Astrocyte of the cerebellum (primary cell): ENCODE measurements around the gene PDE7B.

Experiments
- DNase-seq: peaks from one replicate; pipeline ENCODE4 v3.0.0-alpha.2; 2011; ENCODE audit warnings: low read depth
- H3K4me3 ChIP-seq: 2 replicates; pipeline ENCODE4 v1.5.1; 2011; ENCODE audit warnings: mild to moderate bottlenecking, low read depth, low read length, moderate library complexity
- in situ Hi-C: cut with HindIII; loops from 2 replicates; pipeline ENCODE4 v1.10.0; 2017; ENCODE audit warnings: low sequenced_read_pairs
- TF ChIP-seq, protein P1 (sequence below): IDR thresholded peaks from 2 replicates; pipeline ENCODE4 v1.5.1; 2012; ENCODE audit warnings: low read length, low read depth, moderate library complexity, mild to moderate bottlenecking; ENCODE audit errors: missing control alignments

Gene PDE7B

GRCh38 chr6:135867332-135867731, 15.8 kb downstream of the PDE7B start:
- DNase-seq = no peak
- TF ChIP-seq, protein P1, sequence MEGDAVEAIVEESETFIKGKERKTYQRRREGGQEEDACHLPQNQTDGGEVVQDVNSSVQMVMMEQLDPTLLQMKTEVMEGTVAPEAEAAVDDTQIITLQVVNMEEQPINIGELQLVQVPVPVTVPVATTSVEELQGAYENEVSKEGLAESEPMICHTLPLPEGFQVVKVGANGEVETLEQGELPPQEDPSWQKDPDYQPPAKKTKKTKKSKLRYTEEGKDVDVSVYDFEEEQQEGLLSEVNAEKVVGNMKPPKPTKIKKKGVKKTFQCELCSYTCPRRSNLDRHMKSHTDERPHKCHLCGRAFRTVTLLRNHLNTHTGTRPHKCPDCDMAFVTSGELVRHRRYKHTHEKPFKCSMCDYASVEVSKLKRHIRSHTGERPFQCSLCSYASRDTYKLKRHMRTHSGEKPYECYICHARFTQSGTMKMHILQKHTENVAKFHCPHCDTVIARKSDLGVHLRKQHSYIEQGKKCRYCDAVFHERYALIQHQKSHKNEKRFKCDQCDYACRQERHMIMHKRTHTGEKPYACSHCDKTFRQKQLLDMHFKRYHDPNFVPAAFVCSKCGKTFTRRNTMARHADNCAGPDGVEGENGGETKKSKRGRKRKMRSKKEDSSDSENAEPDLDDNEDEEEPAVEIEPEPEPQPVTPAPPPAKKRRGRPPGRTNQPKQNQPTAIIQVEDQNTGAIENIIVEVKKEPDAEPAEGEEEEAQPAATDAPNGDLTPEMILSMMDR = no peak
- in situ Hi-C loops = no loop called here
- no peak overlapping the region for H3K4me3 ChIP-seq

- no peak overlapping the region for H3K4me3 ChIP-seq
- no peak for DNase-seq
- in situ Hi-C loops = no loop called here
- TF ChIP-seq, protein P1 = no peak
Measured at GRCh38 chr6:135869857-135870256, 18.4 kb downstream of the PDE7B start.

DNA sequence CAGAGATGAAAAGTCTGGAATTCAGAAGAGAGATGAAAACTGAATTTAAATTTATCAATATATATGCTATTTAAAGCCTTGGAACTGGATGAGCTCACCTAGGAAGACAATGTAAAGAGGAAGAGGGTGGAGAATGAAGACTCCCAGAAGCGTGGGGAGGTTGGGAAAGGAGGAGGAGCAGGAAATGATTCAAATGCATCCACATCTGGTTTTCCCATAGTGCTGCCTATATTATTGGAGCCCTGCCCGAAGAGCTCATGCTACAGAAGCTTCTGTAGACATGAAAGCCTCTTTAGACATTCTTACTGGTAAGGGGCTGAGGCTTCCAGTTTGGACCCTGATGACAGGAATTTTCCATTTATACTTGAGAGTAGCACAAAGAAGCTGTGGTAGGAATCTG, 19.2 kb downstream of the PDE7B start:
- DNase-seq = no peak
- no peak overlapping the region for H3K4me3 ChIP-seq
- in situ Hi-C loops = no loop called here
- TF ChIP-seq, protein P1 = no peak

DNA sequence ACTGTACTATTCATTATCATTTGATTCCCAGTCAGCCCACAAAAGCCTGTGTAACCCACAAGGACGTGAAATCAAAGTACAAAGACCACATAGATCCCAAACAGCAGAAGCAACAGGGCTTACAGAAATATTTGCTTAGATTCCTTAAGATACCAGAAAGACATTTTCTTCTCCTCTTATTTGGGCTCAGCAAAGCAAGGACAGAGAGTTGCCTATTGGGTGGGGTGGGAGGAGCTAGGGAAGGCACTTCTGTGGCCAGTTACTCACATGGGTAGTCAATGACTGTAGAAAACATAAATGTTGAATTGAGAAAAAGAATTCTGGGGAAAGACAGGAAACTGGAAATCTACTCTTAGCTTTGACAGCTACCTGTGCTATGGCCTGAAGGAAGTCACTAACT, 19.8 kb downstream of the PDE7B start:
- no peak overlapping the region for H3K4me3 ChIP-seq
- TF ChIP-seq, protein P1 = no peak
- in situ Hi-C loops = no loop called here
- no peak for DNase-seq

GRCh38 chr6:135871878-135872277, 20.4 kb downstream of the PDE7B start:
- TF ChIP-seq, protein P1 = no peak
- H3K4me3 ChIP-seq = no peak overlapping the region
- no peak for DNase-seq
- in situ Hi-C loops = no loop called here

- H3K4me3 ChIP-seq = no peak overlapping the region
- no peak for DNase-seq
- TF ChIP-seq, protein P1 = no peak
- in situ Hi-C loops = no loop called here
Measured at GRCh38 chr6:135875446-135875845, 23.9 kb downstream of the PDE7B start.

GRCh38 chr6:135876058-135876457, 24.6 kb downstream of the PDE7B start:
- DNase-seq = no peak

More at GRCh38 chr6:135876058-135876457, 24.6 kb downstream of the PDE7B start:
- TF ChIP-seq, protein P1 = no peak
- in situ Hi-C loops = no loop called here
- H3K4me3 ChIP-seq = no peak overlapping the region
